SU-DHL-6 (cell line): ENCODE results near the gene SERPINB6.
"Not testable (repeated sequence)": the region's sequence is repeated elsewhere in the genome, so short reads cannot be mapped to it uniquely, and the experiment has no call there.

Source experiments
- CTCF ChIP-seq: fragments of 200-600 bp; sonication (generic); IDR thresholded peaks from one replicate; pipeline ENCODE4 v1.5.1; 2017; ENCODE audit warnings: antibody characterized with exemption, mild to moderate bottlenecking, low read length, moderate library complexity; ENCODE audit not compliant: insufficient read depth, poor library complexity, severe bottlenecking
- EZH2phosphoT487 ChIP-seq: fragments of 200-600 bp; sonication (generic), shearing (Covaris generic); conservative IDR thresholded peaks from 2 replicates; pipeline ENCODE4 v1.6.1; 2018; ENCODE audit warnings: mild to moderate bottlenecking, antibody characterized with exemption, low read length, moderate library complexity, mixed read lengths

DNA sequence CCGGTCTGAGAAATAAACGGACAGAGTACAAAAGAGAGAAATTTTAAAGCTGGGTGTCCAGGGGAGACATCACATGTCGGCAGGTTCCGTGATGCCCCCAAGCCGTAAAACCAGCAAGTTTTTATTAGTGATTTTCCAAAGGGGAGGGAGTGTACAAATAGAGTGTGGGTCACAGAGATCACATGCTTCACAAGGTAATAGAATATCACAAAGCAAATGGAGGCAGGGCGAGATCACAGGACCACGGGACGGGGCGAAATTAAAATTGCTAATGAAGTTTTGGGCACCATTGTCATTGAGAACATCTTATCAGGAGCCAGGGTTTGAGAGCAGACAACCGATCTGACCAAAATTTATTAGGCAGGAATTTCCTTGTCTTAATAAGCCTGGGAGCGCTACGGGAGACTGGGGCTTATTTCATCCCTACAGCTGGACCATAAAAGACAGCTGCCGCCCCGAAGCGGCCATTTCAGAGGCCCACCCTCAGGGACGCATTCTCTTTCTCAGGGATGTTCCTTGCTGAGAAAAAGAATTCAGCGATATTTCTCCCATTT, 37.4 kb upstream of the SERPINB6 start:
- TF ChIP-seq CTCF, EZH2phosphoT487: not testable (repeated sequence)
